DOHH2 (cell line): ENCODE measurements around the gene GABPB1.

Experiments used
- H3F3A ChIP-seq: fragments of 200-600 bp; sonication (generic), shearing (Covaris generic); 2 replicates; pipeline ENCODE4 v1.6.0; 2016; ENCODE audit warnings: antibody characterized with exemption, mild to moderate bottlenecking; ENCODE audit not compliant: control insufficient read depth, insufficient read depth
- H3K27ac ChIP-seq: fragments of 200-600 bp; sonication (generic); 2 replicates; pipeline ENCODE4 v1.5.1; 2014; ENCODE audit warnings: low read depth, mild to moderate bottlenecking, low read length, moderate library complexity
- H3K27me3 ChIP-seq: fragments of 200-600 bp; sonication (generic); 2 replicates; pipeline ENCODE4 v1.6.1; 2014; ENCODE audit warnings: mild to moderate bottlenecking, low read length, mixed read lengths; ENCODE audit not compliant: control insufficient read depth
- H3K36me3 ChIP-seq: fragments of 200-600 bp; sonication (generic); 2 replicates; pipeline ENCODE4 v1.6.1; 2014; ENCODE audit warnings: mild to moderate bottlenecking, low read length, moderate library complexity, mixed read lengths; ENCODE audit not compliant: control insufficient read depth
- H3K4me1 ChIP-seq: fragments of 200-600 bp; sonication (generic); 2 replicates; pipeline ENCODE4 v1.6.1; 2014; ENCODE audit warnings: mild to moderate bottlenecking, low read length, mixed read lengths; ENCODE audit not compliant: control insufficient read depth
- H3K4me2 ChIP-seq: fragments of 200-600 bp; sonication (generic); 2 replicates; pipeline ENCODE4 v1.6.0; 2014; ENCODE audit warnings: mild to moderate bottlenecking, low read length, moderate library complexity
- H3K4me3 ChIP-seq: fragments of 200-600 bp; sonication (generic); 2 replicates; pipeline ENCODE4 v1.5.1; 2014; ENCODE audit warnings: mild to moderate bottlenecking, low read length, mixed read lengths
- H3K79me2 ChIP-seq: fragments of 200-600 bp; sonication (generic); 2 replicates; pipeline ENCODE4 v1.6.1; 2014; ENCODE audit warnings: mild to moderate bottlenecking, low read length, mixed read lengths; ENCODE audit not compliant: control insufficient read depth
- H3K9me2 ChIP-seq: fragments of 200-600 bp; sonication (generic); replicated peaks from 2 replicates; pipeline ENCODE4 v1.6.1; 2014; ENCODE audit warnings: mild to moderate bottlenecking, low read length, mixed read lengths; ENCODE audit not compliant: control insufficient read depth
- H3K9me3 ChIP-seq: fragments of 200-600 bp; sonication (generic); 2 replicates; pipeline ENCODE4 v1.6.1; 2014; ENCODE audit warnings: antibody characterized with exemption, low read length, mixed read lengths; ENCODE audit not compliant: control insufficient read depth, insufficient read depth
- H4K20me1 ChIP-seq: fragments of 200-600 bp; sonication (generic); 2 replicates; pipeline ENCODE4 v1.6.0; 2014; ENCODE audit warnings: low read depth, mild to moderate bottlenecking, antibody characterized with exemption, low read length, moderate library complexity; ENCODE audit not compliant: control insufficient read depth, insufficient read depth
- CTCF ChIP-seq: fragments of 200-600 bp; sonication (generic); IDR thresholded peaks from one replicate; pipeline ENCODE4 v1.5.1; 2014; ENCODE audit warnings: antibody characterized with exemption, mild to moderate bottlenecking, low read depth, low read length; ENCODE audit not compliant: poor library complexity, severe bottlenecking
- EZH2phosphoT487 ChIP-seq: fragments of 200-600 bp; sonication (generic); IDR thresholded peaks from 2 replicates; pipeline ENCODE4 v1.6.1; 2017; ENCODE audit warnings: borderline replicate concordance, mild to moderate bottlenecking, antibody characterized with exemption, low read length, moderate library complexity, mixed read lengths

The GABPB1 gene

DNA sequence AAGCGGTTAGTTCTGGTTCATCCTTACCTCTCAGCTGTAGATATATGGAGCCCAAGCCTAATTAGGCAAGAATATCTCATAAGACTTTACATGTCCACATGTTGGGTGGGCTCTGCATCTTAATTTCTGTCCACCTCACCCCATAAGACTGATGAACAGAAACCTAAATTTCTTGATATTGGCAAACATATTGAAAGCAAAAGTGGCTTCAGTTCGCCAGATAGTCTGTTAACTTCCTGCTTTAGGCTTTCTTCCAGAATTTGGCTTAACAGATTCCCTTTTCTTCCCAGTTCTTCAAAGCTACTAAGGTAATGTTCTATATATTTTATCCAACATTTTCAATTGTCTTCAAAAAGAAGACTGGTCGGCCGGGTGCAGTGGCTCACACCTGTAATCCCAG, 19.7 kb downstream of the GABPB1 start:
- H3K27me3 ChIP-seq: no peaks in the 10 kb centered on the region
- H3K4me3 ChIP-seq: no peak overlapping the region
- no peaks in the 10 kb centered on the region for H3F3A ChIP-seq
- peaks cover 1% of the 10 kb centered on the region for H3K4me1 ChIP-seq
- no peak overlapping the region for H3K4me2 ChIP-seq
- H3K9me2 ChIP-seq: no peaks in the 10 kb centered on the region
- no peak overlapping the region for H3K27ac ChIP-seq
- H4K20me1 ChIP-seq: no peaks in the 10 kb centered on the region; the same call in 1 of the 2 replicates
- TF ChIP-seq CTCF: no peak
- no peak for TF ChIP-seq EZH2phosphoT487
- H3K36me3 ChIP-seq: 0 out of 2 replicates have a peak, but pooled peaks cover 5% of the 10 kb centered on the region
- H3K9me3 ChIP-seq: no peaks in the 10 kb centered on the region
- H3K79me2 ChIP-seq: peaks cover 34% of the 10 kb centered on the region

DNA sequence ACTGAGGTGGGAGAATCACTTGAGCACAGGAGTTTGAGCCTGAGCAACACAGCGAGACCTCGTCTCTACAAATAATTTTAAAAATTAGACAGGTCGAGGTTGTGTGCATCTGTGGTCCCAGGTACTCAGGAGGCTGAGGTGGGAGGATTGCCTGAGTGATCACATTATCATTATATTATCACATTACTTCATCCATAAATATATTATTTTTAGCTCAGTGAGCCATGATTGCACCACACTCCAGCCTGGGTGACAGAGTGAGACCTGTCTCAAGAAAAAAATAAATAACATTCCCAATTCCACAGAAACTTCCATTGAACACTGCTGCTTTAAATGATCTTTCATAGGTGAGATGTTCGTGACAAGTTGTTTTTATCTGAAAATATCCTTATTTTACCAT, 21.8 kb downstream of the GABPB1 start:
- H3F3A ChIP-seq: no peaks in the 10 kb centered on the region
- H3K27ac ChIP-seq: no peak overlapping the region
- TF ChIP-seq EZH2phosphoT487: no peak
- TF ChIP-seq CTCF: no peak
- peaks cover 22% of the 10 kb centered on the region for H3K79me2 ChIP-seq
- H3K36me3 ChIP-seq: 0 out of 2 replicates have a peak, but pooled peaks cover 2% of the 10 kb centered on the region
- H4K20me1 ChIP-seq: no peaks in the 10 kb centered on the region; the same call in 1 of the 2 replicates
- no peaks in the 10 kb centered on the region for H3K4me1 ChIP-seq
- no peak overlapping the region for H3K4me3 ChIP-seq
- H3K27me3 ChIP-seq: no peaks in the 10 kb centered on the region
- no peaks in the 10 kb centered on the region for H3K9me2 ChIP-seq
- no peak overlapping the region for H3K4me2 ChIP-seq
- H3K9me3 ChIP-seq: no peaks in the 10 kb centered on the region

GRCh38 chr15:50330921-50331320, 24.1 kb downstream of the GABPB1 start:
- H4K20me1 ChIP-seq: no peaks in the 10 kb centered on the region; the same call in 1 of the 2 replicates
- H3K27ac ChIP-seq: no peak overlapping the region
- TF ChIP-seq CTCF (no peak), EZH2phosphoT487 (no peak)
- H3K36me3 ChIP-seq: no peaks in the 10 kb centered on the region
- no peaks in the 10 kb centered on the region for H3K9me3 ChIP-seq
- no peak overlapping the region for H3K4me2 ChIP-seq
- H3K4me3 ChIP-seq: no peak overlapping the region
- H3K27me3 ChIP-seq: no peaks in the 10 kb centered on the region
- H3K4me1 ChIP-seq: no peaks in the 10 kb centered on the region
- H3F3A ChIP-seq: no peaks in the 10 kb centered on the region
- H3K9me2 ChIP-seq: no peaks in the 10 kb centered on the region
- peaks cover 15% of the 10 kb centered on the region for H3K79me2 ChIP-seq
